ENCODE results near the gene ATP8B4.

GRCh38 chr15:50100486-50100885, 18.5 kb downstream of the ATP8B4 start:
- TF ChIP-seq, protein P1, sequence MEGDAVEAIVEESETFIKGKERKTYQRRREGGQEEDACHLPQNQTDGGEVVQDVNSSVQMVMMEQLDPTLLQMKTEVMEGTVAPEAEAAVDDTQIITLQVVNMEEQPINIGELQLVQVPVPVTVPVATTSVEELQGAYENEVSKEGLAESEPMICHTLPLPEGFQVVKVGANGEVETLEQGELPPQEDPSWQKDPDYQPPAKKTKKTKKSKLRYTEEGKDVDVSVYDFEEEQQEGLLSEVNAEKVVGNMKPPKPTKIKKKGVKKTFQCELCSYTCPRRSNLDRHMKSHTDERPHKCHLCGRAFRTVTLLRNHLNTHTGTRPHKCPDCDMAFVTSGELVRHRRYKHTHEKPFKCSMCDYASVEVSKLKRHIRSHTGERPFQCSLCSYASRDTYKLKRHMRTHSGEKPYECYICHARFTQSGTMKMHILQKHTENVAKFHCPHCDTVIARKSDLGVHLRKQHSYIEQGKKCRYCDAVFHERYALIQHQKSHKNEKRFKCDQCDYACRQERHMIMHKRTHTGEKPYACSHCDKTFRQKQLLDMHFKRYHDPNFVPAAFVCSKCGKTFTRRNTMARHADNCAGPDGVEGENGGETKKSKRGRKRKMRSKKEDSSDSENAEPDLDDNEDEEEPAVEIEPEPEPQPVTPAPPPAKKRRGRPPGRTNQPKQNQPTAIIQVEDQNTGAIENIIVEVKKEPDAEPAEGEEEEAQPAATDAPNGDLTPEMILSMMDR (IDR thresholded peaks at IDR 0.05), result no peak
- no peak for TF ChIP-seq POLR2A (IDR thresholded peaks at IDR 0.05)

Measured in right lobe of liver (tissue), 4 donors.